Measurements from ENCODE around the gene E2F4. TPM values are rescaled to one million over a fixed set of nuclear protein-coding genes. Genes with fewer than 3 reads are reported as not detected.
A peak's percentile ranks its signal among the peaks of the same experiment; 100 is the strongest.

The E2F4 gene
- total RNA-seq, 1 donor from 2014 or later = 35.3 TPM

DNA sequence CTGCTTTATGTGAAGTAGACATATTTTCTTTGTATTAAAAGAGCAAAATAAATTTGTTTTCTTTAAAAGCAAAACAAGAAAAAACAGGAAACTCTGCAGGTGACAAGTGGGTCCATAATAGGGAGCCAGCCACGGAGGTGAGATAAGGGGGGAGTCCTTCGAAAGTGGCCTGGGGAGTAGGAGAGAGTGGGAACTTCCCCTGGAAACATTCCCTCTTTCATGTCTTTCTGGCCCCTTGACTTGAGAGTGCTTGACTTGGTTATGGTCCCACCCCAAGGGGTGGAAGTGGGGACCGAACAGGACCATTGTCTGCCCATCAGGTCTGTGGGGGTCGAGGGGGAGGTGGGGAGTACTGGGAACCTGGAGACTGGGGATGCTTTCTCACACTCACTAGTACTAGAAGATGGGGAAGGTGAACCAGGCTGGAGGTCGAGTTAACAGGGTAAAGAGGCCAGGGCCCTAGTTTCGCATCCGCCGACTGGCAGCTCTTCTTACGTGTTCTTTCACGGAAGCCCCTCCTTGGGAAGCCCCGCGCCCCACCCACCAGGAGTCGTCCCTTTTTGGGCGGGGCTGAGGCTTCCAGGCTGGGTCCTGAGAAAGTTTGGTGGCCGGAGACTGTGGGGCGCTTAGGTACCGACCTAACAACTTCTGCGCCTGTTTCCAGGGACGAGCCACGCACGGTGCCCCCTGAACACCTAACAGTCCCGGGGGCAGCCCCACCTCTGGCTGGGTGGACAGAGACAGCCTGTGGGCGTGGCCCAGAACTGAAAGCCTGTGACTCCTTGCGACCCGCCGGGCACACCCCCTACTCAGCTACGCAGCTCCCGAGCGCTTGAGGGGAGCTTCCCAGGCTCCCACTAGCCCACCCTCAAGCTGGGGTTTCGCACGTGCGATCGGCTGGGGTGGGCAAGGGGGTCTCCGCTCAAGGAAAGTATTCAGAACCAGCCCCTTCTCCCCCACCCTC is 33.0 kb upstream of the E2F4 start:
- peaks cover 54% of the 10 kb centered on the region for H4K20me1 ChIP-seq (ENCODE audit: low read depth)
- H3K79me2 ChIP-seq (ENCODE audit: low read depth) = no peaks in the 10 kb centered on the region
- Mint-ChIP-seq H3K4me3 (peak overlapping the region; percentile 81), H3K27ac (no peak overlapping the region), H3K9me3 (no peaks in the 10 kb centered on the region), H3K27me3 (ENCODE audit: insufficient read depth, low read depth) (peaks cover 78% of the 10 kb centered on the region), H3K36me3 (no peaks in the 10 kb centered on the region), H3K4me1 (peaks cover 10% of the 10 kb centered on the region)
- H3K4me3 ChIP-seq = peak overlapping the region; percentile 56
- peaks cover 100% of the 10 kb centered on the region for H3K27me3 ChIP-seq
- H3K27ac ChIP-seq = no peak overlapping the region
- TF ChIP-seq EZH2phosphoT487 (IDR thresholded peaks at IDR 0.05) = no peak
- peak; percentile 70 for TF ChIP-seq EZH2 (IDR thresholded peaks at IDR 0.05)
- TF ChIP-seq, protein P1, sequence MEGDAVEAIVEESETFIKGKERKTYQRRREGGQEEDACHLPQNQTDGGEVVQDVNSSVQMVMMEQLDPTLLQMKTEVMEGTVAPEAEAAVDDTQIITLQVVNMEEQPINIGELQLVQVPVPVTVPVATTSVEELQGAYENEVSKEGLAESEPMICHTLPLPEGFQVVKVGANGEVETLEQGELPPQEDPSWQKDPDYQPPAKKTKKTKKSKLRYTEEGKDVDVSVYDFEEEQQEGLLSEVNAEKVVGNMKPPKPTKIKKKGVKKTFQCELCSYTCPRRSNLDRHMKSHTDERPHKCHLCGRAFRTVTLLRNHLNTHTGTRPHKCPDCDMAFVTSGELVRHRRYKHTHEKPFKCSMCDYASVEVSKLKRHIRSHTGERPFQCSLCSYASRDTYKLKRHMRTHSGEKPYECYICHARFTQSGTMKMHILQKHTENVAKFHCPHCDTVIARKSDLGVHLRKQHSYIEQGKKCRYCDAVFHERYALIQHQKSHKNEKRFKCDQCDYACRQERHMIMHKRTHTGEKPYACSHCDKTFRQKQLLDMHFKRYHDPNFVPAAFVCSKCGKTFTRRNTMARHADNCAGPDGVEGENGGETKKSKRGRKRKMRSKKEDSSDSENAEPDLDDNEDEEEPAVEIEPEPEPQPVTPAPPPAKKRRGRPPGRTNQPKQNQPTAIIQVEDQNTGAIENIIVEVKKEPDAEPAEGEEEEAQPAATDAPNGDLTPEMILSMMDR (IDR thresholded peaks at IDR 0.05) = no peak
- H3K9ac ChIP-seq = no peak overlapping the region
- H2AFZ ChIP-seq (replicated peaks) = no peak overlapping the region
- peak; percentile 70 for DNase-seq (ENCODE audit: low spot score)
- H3F3A ChIP-seq (ENCODE audit: low read depth) = peaks cover 23% of the 10 kb centered on the region
- H3K9me3 ChIP-seq (ENCODE audit: low read depth) = no peaks in the 10 kb centered on the region
- peak overlapping the region; percentile 83 for H3K4me2 ChIP-seq
- no peaks in the 10 kb centered on the region for H3K36me3 ChIP-seq
- H3K4me1 ChIP-seq = peaks cover 6% of the 10 kb centered on the region

DNA sequence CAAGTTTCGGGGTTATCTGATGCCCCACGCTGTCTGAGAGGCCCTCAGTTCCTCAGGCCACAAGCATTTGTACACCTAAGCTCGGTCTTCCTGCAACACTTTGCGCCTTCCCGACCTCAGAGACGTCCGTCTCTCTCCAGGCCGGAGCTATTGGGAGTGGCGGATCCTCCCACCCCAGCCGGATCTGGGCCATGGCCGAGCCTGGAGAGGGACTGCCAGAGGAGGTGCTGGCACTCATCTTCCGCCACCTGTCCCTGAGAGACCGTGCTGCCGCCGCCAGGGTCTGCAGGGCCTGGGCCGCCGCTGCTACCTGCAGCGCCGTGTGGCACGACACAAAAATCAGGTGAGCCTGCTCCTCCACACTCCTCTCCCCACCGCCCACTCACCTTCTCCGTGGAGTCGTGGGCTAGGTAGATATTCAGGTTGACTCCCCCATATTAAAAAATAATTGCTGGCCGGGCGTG is 30.3 kb upstream of the E2F4 start:
- Mint-ChIP-seq H3K9me3 (no peaks in the 10 kb centered on the region), H3K4me1 (peaks cover 6% of the 10 kb centered on the region), H3K27ac (no peak overlapping the region), H3K4me3 (peak overlapping the region; percentile 65), H3K36me3 (no peaks in the 10 kb centered on the region), H3K27me3 (ENCODE audit: insufficient read depth, low read depth) (peaks cover 83% of the 10 kb centered on the region)
- H3K9me3 ChIP-seq (ENCODE audit: low read depth) = no peaks in the 10 kb centered on the region
- H3K27me3 ChIP-seq = peaks cover 100% of the 10 kb centered on the region
- H4K20me1 ChIP-seq (ENCODE audit: low read depth) = peaks cover 57% of the 10 kb centered on the region
- no peak overlapping the region for H3K27ac ChIP-seq
- no peaks in the 10 kb centered on the region for H3K36me3 ChIP-seq
- no peak for DNase-seq (ENCODE audit: low spot score)
- no peak for TF ChIP-seq EZH2phosphoT487 (IDR thresholded peaks at IDR 0.05)
- TF ChIP-seq, protein P1 (IDR thresholded peaks at IDR 0.05) = no peak
- TF ChIP-seq EZH2 (IDR thresholded peaks at IDR 0.05) = no peak
- no peak overlapping the region for H3K4me3 ChIP-seq
- H3K79me2 ChIP-seq (ENCODE audit: low read depth) = no peaks in the 10 kb centered on the region
- peaks cover 20% of the 10 kb centered on the region for H3F3A ChIP-seq (ENCODE audit: low read depth)
- H3K9ac ChIP-seq = no peak overlapping the region
- no peak overlapping the region for H3K4me2 ChIP-seq
- no peaks in the 10 kb centered on the region for H3K4me1 ChIP-seq
- H2AFZ ChIP-seq (replicated peaks) = no peak overlapping the region

DNA sequence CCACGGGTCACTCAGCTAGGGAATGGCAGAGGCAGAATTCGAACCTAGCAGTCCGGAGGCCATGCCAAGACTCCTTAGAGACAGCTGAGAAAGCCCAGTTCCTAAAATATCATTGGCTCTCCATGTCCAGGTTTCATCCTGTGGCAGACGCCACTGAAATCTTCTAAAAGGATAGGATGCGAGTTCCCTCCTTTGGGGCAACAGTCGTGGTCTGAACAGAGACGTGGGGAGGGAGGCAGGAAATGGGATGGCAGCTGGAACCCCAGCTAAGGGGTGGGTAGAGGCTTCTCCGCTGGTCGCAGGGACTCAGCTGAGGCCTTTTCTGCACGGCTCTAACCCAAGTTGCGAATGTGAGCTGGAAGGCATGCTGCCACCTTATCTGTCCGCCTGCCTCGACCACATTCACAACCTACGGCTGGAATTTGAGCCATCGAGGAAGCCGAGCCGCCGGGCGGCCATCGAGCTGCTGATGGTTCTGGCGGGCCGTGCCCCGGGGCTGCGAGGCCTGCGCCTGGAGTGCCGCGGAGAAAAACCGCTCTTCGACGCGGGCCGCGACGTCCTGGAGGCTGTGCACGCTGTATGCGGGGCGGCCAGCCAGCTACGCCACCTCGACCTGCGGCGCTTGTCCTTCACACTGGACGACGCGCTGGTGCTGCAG is 29.3 kb upstream of the E2F4 start:
- TF ChIP-seq EZH2phosphoT487 (IDR thresholded peaks at IDR 0.05) = peak; percentile 66
- TF ChIP-seq, protein P1 (IDR thresholded peaks at IDR 0.05) = no peak
- Histone ChIP-seq H3F3A (ENCODE audit: low read depth) (peaks cover 20% of the 10 kb centered on the region), H3K4me2 (peak overlapping the region; percentile 84), H4K20me1 (ENCODE audit: low read depth) (peaks cover 55% of the 10 kb centered on the region), H3K27ac (no peak overlapping the region), H3K4me3 (peak overlapping the region; percentile 47), H3K27me3 (peaks cover 100% of the 10 kb centered on the region), H3K79me2 (ENCODE audit: low read depth) (no peaks in the 10 kb centered on the region), H3K4me1 (no peaks in the 10 kb centered on the region), H3K9me3 (ENCODE audit: low read depth) (no peaks in the 10 kb centered on the region), H3K9ac (no peak overlapping the region), H2AFZ (replicated peaks) (peak overlapping the region; percentile 87), H3K36me3 (no peaks in the 10 kb centered on the region)
- Mint-ChIP-seq H3K4me3 (peak overlapping the region; percentile 69), H3K36me3 (no peaks in the 10 kb centered on the region), H3K9me3 (no peaks in the 10 kb centered on the region), H3K27me3 (ENCODE audit: insufficient read depth, low read depth) (peaks cover 83% of the 10 kb centered on the region), H3K4me1 (peaks cover 6% of the 10 kb centered on the region), H3K27ac (no peak overlapping the region)
- DNase-seq (ENCODE audit: low spot score) = no peak

All from neural progenitor cell (in vitro differentiated cells).